22Rv1 (cell line): ENCODE results near the gene TEX13A.

Source experiments
- H3K27ac ChIP-seq: fragments of 450-650 bp; 2 replicates; pipeline ENCODE4 v1.5.1; 2017
- ZFX ChIP-seq: fragments of 450-650 bp; IDR thresholded peaks from 2 replicates; pipeline ENCODE4 v1.6.1; 2017; ENCODE audit warnings: antibody characterized with exemption, borderline replicate concordance
- TF ChIP-seq, protein P1 (sequence below): fragments of 450-650 bp; IDR thresholded peaks from 2 replicates; pipeline ENCODE4 v1.5.1; 2017; ENCODE audit warnings: mild to moderate bottlenecking

The TEX13A gene

GRCh38 chrX:105179644-105180043, 40.9 kb downstream of the TEX13A start:
- no peak for TF ChIP-seq ZFX
- TF ChIP-seq, protein P1, sequence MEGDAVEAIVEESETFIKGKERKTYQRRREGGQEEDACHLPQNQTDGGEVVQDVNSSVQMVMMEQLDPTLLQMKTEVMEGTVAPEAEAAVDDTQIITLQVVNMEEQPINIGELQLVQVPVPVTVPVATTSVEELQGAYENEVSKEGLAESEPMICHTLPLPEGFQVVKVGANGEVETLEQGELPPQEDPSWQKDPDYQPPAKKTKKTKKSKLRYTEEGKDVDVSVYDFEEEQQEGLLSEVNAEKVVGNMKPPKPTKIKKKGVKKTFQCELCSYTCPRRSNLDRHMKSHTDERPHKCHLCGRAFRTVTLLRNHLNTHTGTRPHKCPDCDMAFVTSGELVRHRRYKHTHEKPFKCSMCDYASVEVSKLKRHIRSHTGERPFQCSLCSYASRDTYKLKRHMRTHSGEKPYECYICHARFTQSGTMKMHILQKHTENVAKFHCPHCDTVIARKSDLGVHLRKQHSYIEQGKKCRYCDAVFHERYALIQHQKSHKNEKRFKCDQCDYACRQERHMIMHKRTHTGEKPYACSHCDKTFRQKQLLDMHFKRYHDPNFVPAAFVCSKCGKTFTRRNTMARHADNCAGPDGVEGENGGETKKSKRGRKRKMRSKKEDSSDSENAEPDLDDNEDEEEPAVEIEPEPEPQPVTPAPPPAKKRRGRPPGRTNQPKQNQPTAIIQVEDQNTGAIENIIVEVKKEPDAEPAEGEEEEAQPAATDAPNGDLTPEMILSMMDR: no peak
- no peak overlapping the region for H3K27ac ChIP-seq

- no peak overlapping the region for H3K27ac ChIP-seq
- no peak for TF ChIP-seq ZFX
- TF ChIP-seq, protein P1: no peak
Observed at GRCh38 chrX:105173071-105173470, 47.4 kb downstream of the TEX13A start.
